Measurements from ENCODE around the gene ADGRG6. TPM values are rescaled to one million over a fixed set of nuclear protein-coding genes. Genes with fewer than 3 reads are reported as not detected.

ADGRG6 gene
- total RNA-seq, 1 experiment from 2014 or later: 2.5 TPM

GRCh38 chr6:142372348-142372747 lies 70.5 kb downstream of the ADGRG6 start:
- H4K8ac ChIP-seq (replicated peaks; ENCODE audit: insufficient read length, low read depth, low read length): no peak overlapping the region
- H3K27ac ChIP-seq (ENCODE audit: insufficient read length, low read depth, low read length): no peak overlapping the region
- H3K9me3 ChIP-seq (ENCODE audit: control insufficient read depth, low read depth, low read length): no peaks in the 10 kb centered on the region
- H2BK5ac ChIP-seq (ENCODE audit: insufficient read length, low read length): no peak overlapping the region
- H3K18ac ChIP-seq (ENCODE audit: insufficient read length, low read depth, low read length): no peak overlapping the region
- no peak overlapping the region for H2AK5ac ChIP-seq (ENCODE audit: insufficient read length, low read length)
- DNase-seq: no peak
- H3T11ph ChIP-seq (ENCODE audit: low read length): no peak overlapping the region
- H3K9me3 Mint-ChIP-seq: no peaks in the 10 kb centered on the region
- no peaks in the 10 kb centered on the region for H3K27me3 Mint-ChIP-seq (ENCODE audit: low read depth)
- peak overlapping the region in 2 of 3 experiments; percentile 5 to 16; a peak in 1 of 7 replicates for H3K27ac Mint-ChIP-seq
- H3K4me1 ChIP-seq (ENCODE audit: insufficient read depth, low read length): no peaks in the 10 kb centered on the region
- H3K9ac ChIP-seq (ENCODE audit: extremely low read depth, insufficient read length, low read length): no peak overlapping the region
- H3K79me2 ChIP-seq (ENCODE audit: insufficient read depth, low read length): no peaks in the 10 kb centered on the region
- peaks cover 15% of the 10 kb centered on the region in 2 experiments for H3K4me1 Mint-ChIP-seq
- H3K36me3 Mint-ChIP-seq (ENCODE audit: insufficient read depth in 1 of 3, low read depth in 3 of 3): no peaks in the 10 kb centered on the region; a peak in 1 of 7 replicates
- no peak overlapping the region for H4K5ac ChIP-seq (ENCODE audit: insufficient read length, low read depth, low read length)
- no peak overlapping the region for H4K91ac ChIP-seq (ENCODE audit: insufficient read length, low read depth, low read length)
- H2AFZ ChIP-seq (ENCODE audit: low read length): no peak overlapping the region
- no peak overlapping the region for H3K14ac ChIP-seq (ENCODE audit: insufficient read depth, low read length)
- H3K4ac ChIP-seq (ENCODE audit: low read depth, low read length): no peak overlapping the region
- H2BK15ac ChIP-seq (ENCODE audit: low read depth, low read length): no peak overlapping the region
- no peaks in the 10 kb centered on the region for H3K27me3 ChIP-seq (ENCODE audit: insufficient read depth, low read length)
- H2BK120ac ChIP-seq (ENCODE audit: low read depth, low read length, poor library complexity, severe bottlenecking): no peak overlapping the region
- WGBS (ENCODE audit: extremely low coverage, insufficient read length, low lambda C conversion rate): no CpG with 5 or more reads among the region's 2 CpGs
- H3K4me2 ChIP-seq (ENCODE audit: insufficient read depth, insufficient read length, low read length): no peak overlapping the region
- no peaks in the 10 kb centered on the region for H3K79me1 ChIP-seq (ENCODE audit: insufficient read depth, low read depth, low read length, poor library complexity, severe bottlenecking)
- no peak overlapping the region for H2BK20ac ChIP-seq (ENCODE audit: low read depth, low read length, poor library complexity, severe bottlenecking)
- no peak overlapping the region for H3K23ac ChIP-seq (ENCODE audit: insufficient read length, low read depth, low read length)
- no peak overlapping the region for H3K4me3 Mint-ChIP-seq
- H3K23me2 ChIP-seq (ENCODE audit: insufficient read length, low read depth, low read length, poor library complexity, severe bottlenecking): no peaks in the 10 kb centered on the region
- no peak overlapping the region for H3K56ac ChIP-seq (ENCODE audit: insufficient read length, low read depth, low read length)
- H4K20me1 ChIP-seq (ENCODE audit: control insufficient read depth, insufficient read depth, insufficient read length): no peaks in the 10 kb centered on the region
- no peak overlapping the region for H2BK12ac ChIP-seq (ENCODE audit: insufficient read length, low read depth, low read length)
- no peak for TF ChIP-seq CTCF (conservative IDR thresholded peaks at IDR 0.05)
